ENCODE measurements around the gene CSNK2A1. TPM values are rescaled to one million over a fixed set of nuclear protein-coding genes. Genes with fewer than 3 reads are reported as not detected.
A peak's percentile ranks its signal among the peaks of the same experiment; 100 is the strongest.
"Not testable (repeated sequence)": the region's sequence is repeated elsewhere in the genome, so short reads cannot be mapped to it uniquely, and the experiment has no call there.

CSNK2A1 gene
- total RNA-seq, 1 experiment from 2014 or later, result 200 TPM

DNA sequence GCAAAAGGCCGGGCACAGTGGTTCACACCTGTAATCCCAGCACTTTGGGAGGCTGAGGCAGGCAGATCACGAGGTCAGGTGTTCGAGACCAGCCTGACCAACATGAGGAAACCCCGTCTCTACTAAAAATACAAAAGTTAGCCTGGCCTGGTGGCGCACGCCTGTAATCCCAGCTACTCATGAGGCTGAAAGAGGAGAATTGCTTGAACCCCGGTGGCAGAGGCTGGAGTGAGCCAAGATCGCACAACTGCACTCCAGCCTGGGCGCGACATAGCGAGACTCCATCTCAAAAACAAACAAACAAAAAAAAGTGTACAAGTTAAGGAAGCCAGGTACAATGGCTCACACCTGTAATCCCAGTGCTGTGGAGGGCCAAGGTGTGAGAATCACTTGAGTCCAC lies 91.6 kb downstream of the CSNK2A1 start:
- not testable (repeated sequence) for H3K4me1 ChIP-seq; H3K9me3 ChIP-seq (replicated peaks); DNase-seq; H3K27me3 ChIP-seq; H3K27ac ChIP-seq; H3K4me3 ChIP-seq; H3K36me3 ChIP-seq

DNA sequence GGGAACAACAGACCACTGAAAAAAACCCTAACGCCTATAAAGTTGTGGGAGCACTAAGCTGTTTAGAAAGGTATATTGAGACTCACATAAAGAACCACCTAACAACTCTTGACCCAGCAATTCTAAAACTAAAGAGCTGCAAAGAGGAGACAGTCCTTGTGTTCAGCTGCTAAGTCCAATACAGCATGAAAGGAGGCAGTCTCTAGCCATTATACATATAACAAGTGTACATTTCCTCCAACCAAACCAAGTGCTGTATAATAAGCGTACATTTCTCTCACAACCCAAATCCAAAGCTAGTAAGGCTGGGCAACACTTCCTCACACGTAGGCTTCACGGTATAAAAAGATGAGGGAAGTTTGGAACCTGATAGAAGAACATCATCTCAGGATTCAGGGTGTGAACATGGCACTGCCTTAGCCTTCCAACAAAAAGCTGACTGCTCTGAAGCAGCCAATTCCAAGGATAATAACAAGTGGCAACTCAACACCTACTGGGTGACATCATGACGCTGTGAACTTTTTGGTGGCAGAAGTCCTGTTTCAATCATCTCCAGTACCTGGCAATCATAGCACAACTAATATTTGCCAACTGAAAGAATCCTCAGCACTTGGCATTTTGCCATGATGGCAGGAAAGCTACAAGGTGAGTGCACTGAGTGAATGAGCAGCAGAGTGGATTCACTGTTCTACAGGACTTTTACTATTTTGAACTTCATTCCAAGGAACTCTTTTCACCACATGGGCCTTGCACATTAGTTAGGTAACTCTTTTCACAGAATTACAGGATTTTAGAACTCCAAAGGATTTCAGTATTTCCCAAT lies 97.9 kb downstream of the CSNK2A1 start:
- Histone ChIP-seq H3K4me1 (no peaks in the 10 kb centered on the region), H3K27me3 (no peaks in the 10 kb centered on the region), H3K9me3 (replicated peaks) (no peaks in the 10 kb centered on the region), H3K4me3 (no peak overlapping the region), H3K36me3 (peaks cover 40% of the 10 kb centered on the region), H3K27ac (no peak overlapping the region)
- DNase-seq, result no peak

DNA sequence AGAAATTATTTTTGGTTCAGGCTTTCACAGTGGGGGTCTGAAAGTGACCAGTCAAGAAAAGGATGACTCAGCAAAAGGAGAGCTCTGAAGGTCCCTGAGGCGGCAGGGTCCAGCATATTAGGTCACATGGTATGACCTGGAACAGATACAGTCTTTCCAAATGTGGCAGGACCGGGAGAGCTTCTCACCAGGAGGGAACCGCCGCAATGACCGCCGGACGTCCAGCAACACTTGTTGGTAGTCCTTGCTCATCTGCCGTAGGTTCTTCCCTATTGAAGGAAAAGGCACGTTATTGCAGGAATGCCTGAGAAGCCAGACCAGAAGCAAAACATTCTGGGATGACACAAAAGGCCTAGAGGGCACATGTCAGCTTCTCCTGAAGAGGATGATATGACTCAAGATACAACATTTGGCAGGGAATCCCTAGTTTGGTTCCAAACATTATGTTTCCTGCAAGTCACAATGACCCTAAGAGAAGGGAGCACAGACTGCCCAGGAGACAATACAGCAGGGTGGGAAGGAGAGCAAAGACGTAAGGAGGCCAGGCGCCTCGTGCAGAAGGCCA lies 98.6 kb downstream of the CSNK2A1 start:
- Histone ChIP-seq H3K27ac (no peak overlapping the region), H3K4me3 (no peak overlapping the region), H3K27me3 (no peaks in the 10 kb centered on the region), H3K9me3 (replicated peaks) (no peaks in the 10 kb centered on the region), H3K36me3 (peaks cover 42% of the 10 kb centered on the region), H3K4me1 (peaks cover 3% of the 10 kb centered on the region; the same call in 1 of the 2 replicates)
- DNase-seq, result no peak

DNA sequence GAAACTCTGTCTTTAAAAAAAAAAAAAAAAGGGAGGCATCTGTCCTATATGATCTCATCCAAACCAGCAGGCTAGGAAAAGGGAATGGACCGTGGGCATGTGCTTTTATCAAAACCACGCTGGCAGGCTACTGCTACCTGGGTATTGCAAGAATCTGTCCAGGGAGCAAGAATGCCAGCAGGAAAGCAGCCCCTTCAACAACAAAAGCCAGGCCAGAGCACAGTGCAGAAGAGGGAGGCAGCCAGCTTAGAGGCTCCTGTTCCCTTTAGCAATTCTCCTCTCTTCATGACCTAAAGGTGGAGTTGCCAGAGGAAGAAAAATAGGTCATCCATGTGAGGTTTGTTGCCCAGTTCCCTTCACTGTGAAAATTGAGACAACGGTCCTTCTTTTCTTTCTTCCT lies 99.5 kb downstream of the CSNK2A1 start:
- Histone ChIP-seq H3K36me3 (peaks cover 42% of the 10 kb centered on the region), H3K27ac (no peak overlapping the region), H3K4me1 (peaks cover 10% of the 10 kb centered on the region), H3K4me3 (no peak overlapping the region), H3K27me3 (no peaks in the 10 kb centered on the region), H3K9me3 (replicated peaks) (no peaks in the 10 kb centered on the region)
- no peak for DNase-seq

DNA sequence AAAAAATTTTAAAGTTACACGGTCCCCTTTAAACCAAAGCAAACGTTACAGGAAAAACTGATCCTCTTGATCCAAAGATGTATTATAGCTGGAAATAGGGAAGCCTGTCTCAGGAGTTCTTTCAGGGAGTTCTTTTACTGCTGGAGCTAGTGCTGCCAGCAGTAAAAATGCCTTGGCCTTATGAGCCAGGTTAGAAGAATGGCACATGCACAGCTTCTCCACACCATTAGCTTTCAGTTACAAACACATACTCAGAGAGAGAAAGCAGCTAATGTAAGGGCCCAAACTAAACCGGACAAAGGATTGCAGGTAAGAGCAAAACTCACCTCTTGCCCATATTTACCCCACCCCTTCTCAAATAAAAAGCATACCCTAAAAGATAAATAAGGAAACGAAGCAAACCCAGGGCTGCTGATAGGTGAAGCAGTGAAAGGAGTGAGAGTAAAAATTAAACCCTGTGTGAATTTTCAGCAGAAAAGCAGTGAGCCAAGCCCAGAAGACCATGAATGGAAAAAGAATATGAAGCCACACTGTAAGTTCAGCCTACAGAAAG lies 100.3 kb downstream of the CSNK2A1 start:
- Histone ChIP-seq H3K4me3 (no peak overlapping the region), H3K36me3 (peaks cover 42% of the 10 kb centered on the region), H3K27me3 (no peaks in the 10 kb centered on the region), H3K27ac (no peak overlapping the region), H3K9me3 (replicated peaks) (no peaks in the 10 kb centered on the region), H3K4me1 (peaks cover 16% of the 10 kb centered on the region)
- no peak for DNase-seq

DNA sequence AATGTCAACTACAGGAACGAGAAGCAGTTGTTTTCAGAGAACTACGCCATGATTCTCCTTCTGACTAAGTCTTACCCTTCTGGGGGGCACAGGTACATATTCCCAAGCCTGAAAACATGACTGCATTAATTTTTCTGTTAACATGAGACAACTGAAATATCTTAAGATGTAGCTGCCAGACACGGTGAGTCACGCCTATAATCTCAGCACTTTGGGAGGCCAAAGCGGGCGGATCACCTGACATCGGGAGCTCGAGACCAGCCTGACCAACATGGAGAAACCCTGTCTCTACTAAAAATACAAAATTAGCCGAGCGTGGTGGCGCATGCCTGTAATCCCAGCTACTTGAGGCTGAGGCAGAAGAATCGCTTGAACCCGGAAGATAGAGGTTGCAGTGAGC lies 103.0 kb downstream of the CSNK2A1 start:
- no peak for DNase-seq
- Histone ChIP-seq H3K36me3 (peaks cover 56% of the 10 kb centered on the region), H3K4me1 (peaks cover 26% of the 10 kb centered on the region), H3K27ac (no peak overlapping the region), H3K27me3 (no peaks in the 10 kb centered on the region), H3K4me3 (no peak overlapping the region), H3K9me3 (replicated peaks) (no peaks in the 10 kb centered on the region)

DNA sequence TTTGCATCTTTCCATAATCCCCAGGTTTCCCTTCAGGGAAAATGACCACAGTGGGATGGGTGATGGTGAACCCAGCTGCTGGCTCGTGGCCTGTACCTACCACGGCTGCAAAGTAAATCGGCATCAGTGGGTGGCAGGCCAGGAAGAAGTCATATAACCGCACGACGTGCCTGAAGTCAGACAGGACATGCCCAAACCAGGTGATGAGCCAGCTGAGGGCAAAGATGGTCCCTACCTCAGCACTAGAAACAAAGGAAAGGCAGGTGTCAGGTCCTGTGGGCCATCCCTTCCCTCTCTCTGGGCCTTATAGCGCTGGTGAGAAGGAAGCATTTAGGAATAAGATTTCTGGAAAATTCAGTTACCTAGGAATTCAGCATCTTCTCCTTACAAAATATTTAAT lies 103.4 kb downstream of the CSNK2A1 start:
- Histone ChIP-seq H3K4me3 (no peak overlapping the region), H3K27me3 (no peaks in the 10 kb centered on the region), H3K27ac (no peak overlapping the region), H3K4me1 (peaks cover 26% of the 10 kb centered on the region), H3K9me3 (replicated peaks) (no peaks in the 10 kb centered on the region), H3K36me3 (peaks cover 60% of the 10 kb centered on the region)
- no peak for DNase-seq

DNA sequence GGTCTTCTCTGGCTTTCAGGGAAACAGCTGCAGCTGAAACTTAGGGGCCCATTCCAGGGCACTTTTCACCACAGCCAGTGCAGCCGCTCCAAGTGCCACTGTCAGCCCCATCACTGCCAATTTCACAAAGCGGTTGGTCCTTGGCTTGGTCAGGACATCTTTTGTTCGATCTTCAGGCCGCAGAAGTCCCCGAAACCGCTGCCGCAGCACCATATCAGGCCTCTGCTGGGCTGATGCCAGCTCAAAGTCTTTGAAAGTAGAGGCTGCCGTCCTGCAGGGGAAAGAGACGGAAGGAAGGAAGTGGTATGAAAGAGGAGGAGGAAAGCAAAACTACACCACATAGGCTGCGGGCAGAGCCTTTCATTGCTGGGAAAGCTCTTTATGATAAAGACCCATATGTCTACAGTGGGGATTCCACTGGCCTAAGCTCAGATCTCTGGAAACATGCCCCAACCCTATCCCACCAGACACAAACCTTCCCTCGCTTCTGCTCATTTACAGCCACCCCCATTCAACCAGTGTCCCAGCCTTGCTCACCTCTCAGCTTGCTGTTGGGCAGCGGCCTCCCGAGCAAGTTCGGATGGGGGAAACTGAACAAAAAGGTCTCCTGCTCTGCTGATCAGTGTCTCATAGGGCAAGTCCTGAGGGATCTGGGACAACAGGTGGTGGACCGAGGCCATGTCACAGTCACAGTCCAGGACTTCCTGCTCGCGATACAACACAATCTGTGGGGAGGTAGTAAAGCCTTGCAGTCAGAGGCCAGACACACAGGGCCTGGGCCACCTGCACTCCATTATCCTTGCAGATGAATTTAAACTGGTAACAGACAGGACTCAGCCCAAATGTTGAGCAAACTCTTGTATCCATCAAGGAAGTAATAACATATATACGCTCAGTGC lies 104.8 kb downstream of the CSNK2A1 start:
- Histone ChIP-seq H3K9me3 (replicated peaks) (no peaks in the 10 kb centered on the region), H3K36me3 (peaks cover 49% of the 10 kb centered on the region), H3K27me3 (no peaks in the 10 kb centered on the region), H3K4me3 (no peak overlapping the region), H3K4me1 (peaks cover 26% of the 10 kb centered on the region), H3K27ac (peak overlapping the region; percentile 47)
- peak; percentile 42 to 72 for DNase-seq

DNA sequence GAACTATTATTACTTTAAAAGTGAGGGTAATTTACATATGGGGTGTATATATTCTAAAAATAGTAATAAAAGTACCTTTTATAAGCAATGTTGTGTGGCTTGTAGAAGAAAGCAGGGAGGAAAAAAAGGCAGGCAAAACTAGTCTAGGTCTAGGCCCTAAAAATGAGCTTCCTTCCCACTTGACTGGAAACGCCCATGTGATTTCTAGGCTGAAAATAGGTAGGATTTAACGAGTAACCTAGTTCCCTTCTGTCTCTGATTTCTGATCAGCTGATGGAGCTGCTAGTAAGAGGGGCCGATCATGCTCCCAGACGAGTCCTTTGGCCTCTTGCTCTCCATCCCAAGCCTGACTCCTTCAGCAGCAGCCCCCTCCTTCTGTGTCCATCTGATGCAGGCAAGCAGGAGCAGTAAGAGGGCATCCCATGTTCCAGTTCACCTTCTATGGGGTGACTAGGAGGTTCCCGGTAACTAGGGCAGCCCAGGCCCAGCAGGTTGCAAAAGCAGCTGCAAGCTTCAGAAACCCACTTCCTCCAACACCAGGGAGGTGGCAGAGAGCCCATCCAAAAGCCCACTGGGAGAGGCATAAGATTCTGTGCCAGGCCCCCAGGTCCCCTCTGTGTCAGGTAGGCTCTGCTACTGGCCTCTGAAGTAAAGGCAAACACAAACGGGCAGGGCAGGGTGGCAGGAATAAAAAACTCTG lies 105.7 kb downstream of the CSNK2A1 start:
- no peaks in the 10 kb centered on the region for H3K27me3 ChIP-seq
- no peak overlapping the region for H3K4me3 ChIP-seq
- peak; percentile 44 to 56 for DNase-seq
- H3K36me3 ChIP-seq, result peaks cover 49% of the 10 kb centered on the region
- peaks cover 26% of the 10 kb centered on the region for H3K4me1 ChIP-seq
- no peaks in the 10 kb centered on the region for H3K9me3 ChIP-seq (replicated peaks)
- peak overlapping the region; percentile 47 for H3K27ac ChIP-seq

DNA sequence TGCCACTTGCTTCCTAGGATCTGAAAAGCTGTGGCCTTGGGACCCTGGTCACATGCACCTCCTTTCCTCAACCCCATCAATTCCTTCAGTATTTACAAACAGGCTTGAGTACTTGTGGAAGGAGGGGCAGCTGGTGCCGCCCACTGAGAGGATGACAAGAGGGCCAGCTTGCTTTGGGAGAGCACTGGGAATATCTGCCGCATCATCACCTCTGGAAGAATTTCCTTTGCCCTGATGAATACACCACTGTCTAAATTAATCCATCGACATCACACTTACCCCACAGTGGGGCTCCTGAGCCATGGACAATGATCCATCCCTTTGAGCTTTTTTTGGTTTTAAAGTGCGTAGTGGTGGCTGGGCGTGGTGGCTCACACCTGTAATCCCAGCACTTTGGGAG lies 107.1 kb downstream of the CSNK2A1 start:
- Histone ChIP-seq H3K27ac (no peak overlapping the region), H3K4me3 (no peak overlapping the region), H3K27me3 (no peaks in the 10 kb centered on the region), H3K36me3 (peaks cover 41% of the 10 kb centered on the region), H3K9me3 (replicated peaks) (no peaks in the 10 kb centered on the region), H3K4me1 (peaks cover 26% of the 10 kb centered on the region)
- DNase-seq, result no peak

DNA sequence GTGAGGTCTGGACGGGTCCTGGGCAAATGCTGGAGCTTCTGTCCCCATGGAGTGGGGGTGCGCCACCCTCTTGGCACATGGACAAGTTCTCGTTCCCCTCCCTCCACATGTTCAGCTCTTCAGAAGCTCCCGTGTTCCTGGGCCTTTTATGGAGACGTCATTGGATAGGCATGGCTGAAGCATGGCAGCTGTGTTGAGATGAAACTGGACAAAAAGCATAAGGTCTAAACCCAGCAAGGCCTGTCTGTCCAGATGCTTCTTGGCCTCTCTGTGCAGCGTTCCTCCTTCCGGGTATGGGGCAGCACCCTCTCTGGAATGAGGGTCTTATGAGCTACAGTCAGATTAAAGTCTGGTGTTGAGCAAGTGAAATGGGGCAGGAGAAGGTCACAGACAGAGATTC lies 108.0 kb downstream of the CSNK2A1 start:
- Histone ChIP-seq H3K36me3 (peaks cover 38% of the 10 kb centered on the region), H3K9me3 (replicated peaks) (no peaks in the 10 kb centered on the region), H3K4me1 (peaks cover 26% of the 10 kb centered on the region), H3K4me3 (no peak overlapping the region), H3K27me3 (no peaks in the 10 kb centered on the region), H3K27ac (no peak overlapping the region)
- DNase-seq, result no peak

DNA sequence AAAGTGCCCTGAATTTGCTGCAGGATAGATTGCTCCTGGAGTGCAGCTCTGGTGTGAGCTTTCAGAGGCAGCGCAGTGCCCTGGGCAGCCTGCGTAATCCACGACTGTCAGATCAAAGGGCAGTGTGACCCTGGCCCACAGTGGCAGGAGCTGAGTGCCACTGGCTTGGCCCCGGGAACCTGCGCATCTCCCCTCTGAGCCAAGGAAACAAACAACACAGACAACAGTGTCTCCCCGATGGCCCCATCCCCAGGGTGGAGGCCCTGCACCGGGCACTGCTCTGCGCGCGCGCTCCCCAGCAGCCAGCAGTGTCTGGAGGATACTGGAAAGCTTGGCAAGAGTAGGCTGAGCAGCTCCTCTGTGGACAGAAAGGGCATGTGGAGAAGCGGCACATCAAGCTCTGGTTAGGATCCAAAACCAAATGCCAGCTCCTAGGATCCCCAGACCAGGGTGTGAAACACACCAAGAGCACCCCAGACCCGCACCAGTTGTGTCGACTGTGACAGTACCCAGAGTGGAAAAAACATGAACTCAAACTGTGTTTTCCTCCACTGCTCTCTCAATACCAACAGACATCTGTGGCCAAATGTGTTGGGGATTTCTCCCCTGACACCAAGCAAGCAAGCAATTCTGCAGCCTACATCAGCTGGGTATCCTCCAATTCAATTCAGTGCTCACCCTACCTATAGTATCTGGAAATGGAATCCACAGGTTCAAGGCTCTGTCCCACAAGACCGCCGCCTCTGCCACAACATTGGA lies 108.8 kb downstream of the CSNK2A1 start:
- no peak overlapping the region for H3K27ac ChIP-seq
- H3K4me3 ChIP-seq, result no peak overlapping the region
- peaks cover 34% of the 10 kb centered on the region for H3K36me3 ChIP-seq
- peaks cover 23% of the 10 kb centered on the region for H3K4me1 ChIP-seq
- H3K9me3 ChIP-seq (replicated peaks), result no peaks in the 10 kb centered on the region
- DNase-seq, result no peak
- H3K27me3 ChIP-seq, result no peaks in the 10 kb centered on the region

DNA sequence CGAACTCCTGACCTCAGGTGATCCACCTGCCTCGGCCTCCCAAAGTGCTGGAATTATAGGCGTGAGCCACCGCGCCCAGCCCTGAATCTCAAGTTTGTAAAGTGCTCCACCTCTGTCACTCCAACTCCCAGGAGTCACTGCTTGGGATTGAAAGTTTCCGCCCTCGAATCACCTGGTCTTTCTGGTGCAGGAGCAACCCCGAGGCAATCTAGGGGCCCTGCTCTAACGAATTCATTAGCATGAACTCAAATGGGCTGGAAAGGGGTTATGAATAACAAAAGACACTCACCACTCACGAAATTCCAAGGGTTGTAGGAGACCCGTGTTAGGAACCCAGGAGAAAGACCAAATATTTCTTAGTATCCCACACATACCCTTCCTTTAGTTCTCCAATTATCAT lies 109.4 kb downstream of the CSNK2A1 start:
- no peak overlapping the region for H3K27ac ChIP-seq
- no peak for DNase-seq
- peaks cover 34% of the 10 kb centered on the region for H3K36me3 ChIP-seq
- H3K27me3 ChIP-seq, result no peaks in the 10 kb centered on the region
- H3K4me3 ChIP-seq, result no peak overlapping the region
- H3K4me1 ChIP-seq, result peaks cover 17% of the 10 kb centered on the region
- H3K9me3 ChIP-seq (replicated peaks), result no peaks in the 10 kb centered on the region
